Fibroblast of lung (primary cell): ENCODE measurements around the gene FMN1.
A peak's percentile ranks its signal among the peaks of the same experiment; 100 is the strongest.

ENCODE experiments used
- EZH2 ChIP-seq: IDR thresholded peaks from 2 replicates; pipeline ENCODE4 v1.5.1; 2012; ENCODE audit warnings: low read length, control low read depth, mild to moderate bottlenecking; ENCODE audit errors: missing control alignments
- TF ChIP-seq, protein P1 (sequence below), 2 donors: IDR thresholded peaks in 1 of 2; conservative IDR thresholded peaks in 1 of 2; 1 replicate in 1 of 2; 2 replicates in 1 of 2; pipeline ENCODE4 v1.5.1; 2011 to 2012; ENCODE audit warnings: low read length in 2 of 2, control low read depth in 1 of 2, inconsistent platforms in 1 of 2, low read depth in 1 of 2, mild to moderate bottlenecking in 1 of 2

DNA sequence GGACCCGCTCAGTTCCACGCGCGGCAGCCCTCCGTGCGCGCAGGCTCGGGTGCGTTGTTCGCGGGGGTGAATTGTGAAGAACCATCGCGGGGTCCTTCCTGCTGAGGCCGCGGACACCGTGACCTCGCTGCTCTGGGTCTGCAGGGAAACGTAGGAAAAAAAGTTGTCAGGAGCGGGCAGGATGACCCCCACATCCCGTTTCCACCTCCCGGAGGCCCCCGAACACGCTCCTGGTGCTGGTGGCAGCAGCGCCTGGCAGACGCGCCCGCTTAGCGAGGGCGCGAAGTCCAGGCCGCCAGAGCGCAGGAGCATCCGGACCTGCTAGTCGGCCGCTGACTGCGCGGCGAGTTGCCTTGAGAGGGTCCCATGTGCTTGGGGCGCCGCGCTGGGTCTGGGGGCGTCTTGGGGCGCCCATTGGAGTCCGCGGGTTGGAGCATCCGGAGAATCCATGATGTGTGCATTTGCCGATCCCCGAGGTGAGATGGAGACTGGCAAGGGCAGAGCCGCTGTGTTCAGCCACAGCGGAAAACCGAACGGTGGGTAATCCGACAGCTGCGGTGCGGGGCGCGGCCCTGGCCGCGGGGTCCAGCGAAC is 476.2 kb downstream of the FMN1 start:
- TF ChIP-seq, protein P1, sequence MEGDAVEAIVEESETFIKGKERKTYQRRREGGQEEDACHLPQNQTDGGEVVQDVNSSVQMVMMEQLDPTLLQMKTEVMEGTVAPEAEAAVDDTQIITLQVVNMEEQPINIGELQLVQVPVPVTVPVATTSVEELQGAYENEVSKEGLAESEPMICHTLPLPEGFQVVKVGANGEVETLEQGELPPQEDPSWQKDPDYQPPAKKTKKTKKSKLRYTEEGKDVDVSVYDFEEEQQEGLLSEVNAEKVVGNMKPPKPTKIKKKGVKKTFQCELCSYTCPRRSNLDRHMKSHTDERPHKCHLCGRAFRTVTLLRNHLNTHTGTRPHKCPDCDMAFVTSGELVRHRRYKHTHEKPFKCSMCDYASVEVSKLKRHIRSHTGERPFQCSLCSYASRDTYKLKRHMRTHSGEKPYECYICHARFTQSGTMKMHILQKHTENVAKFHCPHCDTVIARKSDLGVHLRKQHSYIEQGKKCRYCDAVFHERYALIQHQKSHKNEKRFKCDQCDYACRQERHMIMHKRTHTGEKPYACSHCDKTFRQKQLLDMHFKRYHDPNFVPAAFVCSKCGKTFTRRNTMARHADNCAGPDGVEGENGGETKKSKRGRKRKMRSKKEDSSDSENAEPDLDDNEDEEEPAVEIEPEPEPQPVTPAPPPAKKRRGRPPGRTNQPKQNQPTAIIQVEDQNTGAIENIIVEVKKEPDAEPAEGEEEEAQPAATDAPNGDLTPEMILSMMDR (conservative IDR thresholded peaks at IDR 0.05 in 1 of 2, IDR thresholded peaks at IDR 0.05 in 1 of 2; ENCODE audit: low read depth in 1 of 2, low read length in 2 of 2): no peak
- peak; percentile 84 for TF ChIP-seq EZH2
